ENCODE results near the gene PPP1R1B.

PPP1R1B gene

DNA sequence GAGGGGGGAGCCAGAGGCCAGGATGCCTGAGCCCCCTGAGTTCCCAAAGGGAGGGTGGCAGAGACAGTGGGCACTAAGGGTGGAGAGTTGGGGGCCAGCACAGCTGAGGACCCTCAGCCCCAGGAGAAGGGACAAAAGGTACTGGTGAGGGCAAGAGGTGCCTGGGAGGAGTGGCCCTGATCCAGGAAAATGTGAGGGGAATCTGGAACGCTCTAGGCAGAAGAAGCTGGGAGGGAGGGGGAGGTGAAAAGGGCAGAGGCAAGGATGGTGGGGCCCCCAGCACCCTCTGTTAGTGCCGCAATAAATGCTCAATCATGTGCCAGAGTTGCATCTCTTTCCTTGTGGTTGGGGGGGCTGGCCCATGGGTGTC is 39.5 kb downstream of the PPP1R1B start:
- in situ Hi-C loops (cut with MboI; ENCODE audit: low sequenced_read_pairs), result no loop called here

DNA sequence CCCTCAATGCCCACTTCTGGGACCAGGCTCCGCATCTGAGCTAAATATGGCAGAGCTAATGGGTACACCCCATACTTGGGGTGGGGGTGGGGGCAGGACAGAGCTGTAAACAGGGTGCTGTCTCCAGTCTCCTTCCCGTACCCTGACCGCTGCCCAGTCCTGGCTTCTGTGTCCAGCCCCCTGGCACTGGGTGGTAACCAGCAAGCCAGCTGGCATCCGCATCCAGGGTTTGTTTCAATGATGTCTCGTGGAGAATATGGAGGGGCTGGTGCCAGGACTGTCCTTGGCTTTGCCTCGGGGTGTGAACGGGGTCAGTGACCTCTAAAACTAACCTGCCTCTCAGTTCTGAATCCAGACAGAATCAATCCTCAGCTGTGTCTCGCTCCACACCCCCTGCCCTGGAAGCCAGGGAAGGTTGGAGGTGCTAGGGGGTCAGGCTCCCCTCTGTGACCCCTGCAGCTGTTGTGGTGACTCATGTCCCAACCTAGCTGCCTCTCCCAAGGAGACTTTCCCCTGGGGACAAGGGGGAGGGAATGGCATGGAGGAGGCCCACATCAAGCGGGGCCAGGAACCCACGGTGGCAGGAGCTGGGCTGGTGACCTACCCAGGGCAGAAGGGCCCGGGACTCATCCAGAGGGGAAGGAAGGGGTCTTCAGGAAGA is 40.0 kb downstream of the PPP1R1B start:
- in situ Hi-C loops (cut with MboI; ENCODE audit: low sequenced_read_pairs), result no loop called here

DNA sequence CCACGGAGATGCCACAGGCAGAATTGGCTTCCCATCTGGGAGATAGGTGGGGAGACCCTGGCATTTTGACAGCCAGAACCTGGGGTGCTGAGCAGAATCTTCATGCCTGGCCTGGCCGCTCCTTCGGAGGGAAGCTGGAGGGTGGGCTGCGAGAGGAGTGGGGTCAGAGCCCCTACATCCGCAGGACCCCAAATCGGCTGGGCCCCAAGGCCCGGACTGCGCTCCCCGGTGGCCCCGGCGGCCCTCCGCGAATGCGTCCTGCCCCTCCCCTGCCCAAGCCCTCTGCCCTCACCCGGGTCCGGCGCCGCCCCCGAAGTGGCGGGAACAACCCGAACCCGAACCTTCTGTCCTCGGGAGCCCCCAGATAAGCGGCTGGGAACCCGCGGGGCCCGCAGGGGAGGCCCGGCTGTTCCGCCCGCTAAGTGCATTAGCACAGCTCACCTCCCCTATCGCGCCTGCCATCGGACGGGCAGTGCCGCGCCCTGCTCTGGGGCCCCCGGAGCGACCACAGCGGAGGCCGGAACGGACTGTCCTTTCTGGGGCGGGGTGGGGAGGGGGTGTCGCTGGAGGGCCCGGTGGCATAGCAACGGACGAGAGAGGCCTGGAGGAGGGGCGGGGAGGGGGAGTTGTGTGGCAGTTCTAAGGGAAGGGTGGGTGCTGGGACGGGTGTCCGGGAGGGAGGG is 40.7 kb downstream of the PPP1R1B start:
- in situ Hi-C loops (cut with MboI; ENCODE audit: low sequenced_read_pairs), result no loop called here

DNA sequence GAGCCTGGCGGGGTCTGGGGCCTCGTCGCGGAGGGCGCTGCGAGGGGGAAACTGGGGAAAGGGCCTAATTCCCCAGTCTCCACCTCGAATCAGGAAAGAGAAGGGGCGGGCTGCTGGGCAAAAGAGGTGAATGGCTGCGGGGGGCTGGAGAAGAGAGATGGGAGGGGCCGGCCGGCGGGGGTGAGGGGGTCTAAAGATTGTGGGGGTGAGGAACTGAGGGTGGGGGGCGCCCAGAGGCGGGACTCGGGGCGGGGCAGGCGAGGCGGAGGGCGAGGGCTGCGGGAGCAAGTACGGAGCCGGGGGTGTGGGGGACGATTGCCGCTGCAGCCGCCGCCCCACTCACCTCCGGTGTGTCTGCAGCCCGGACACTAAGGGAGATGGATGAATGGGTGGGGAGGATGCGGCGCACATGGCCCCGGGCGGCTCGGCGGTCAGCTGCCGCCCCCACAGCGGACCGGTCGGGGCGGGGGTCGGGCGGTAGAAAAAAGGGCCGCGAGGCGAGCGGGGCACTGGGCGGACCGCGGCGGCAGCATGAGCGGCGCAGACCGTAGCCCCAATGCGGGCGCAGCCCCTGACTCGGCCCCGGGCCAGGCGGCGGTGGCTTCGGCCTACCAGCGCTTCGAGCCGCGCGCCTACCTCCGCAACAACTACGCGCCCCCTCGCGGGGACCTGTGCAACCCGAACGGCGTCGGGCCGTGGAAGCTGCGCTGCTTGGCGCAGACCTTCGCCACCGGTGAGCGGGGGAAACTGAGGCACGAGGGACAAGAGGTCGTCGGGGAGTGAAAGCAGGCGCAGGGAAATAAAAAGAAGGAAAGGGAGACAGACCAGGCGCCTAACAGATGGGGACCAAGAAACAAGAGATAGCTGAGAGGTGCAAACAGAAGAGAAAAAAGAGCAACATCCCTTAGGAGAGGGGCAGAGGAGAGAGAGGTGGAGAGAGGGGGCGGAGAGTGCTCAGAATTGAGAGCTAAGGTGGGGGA is 41.5 kb downstream of the PPP1R1B start, which contains the start of gene PNMT:
Gene PNMT, plus strand, starts transcription at position 509 of the 980 bp plus-strand sequence. Its CDS starts 23 bp downstream, at position 532.
- in situ Hi-C loops (cut with MboI; ENCODE audit: low sequenced_read_pairs), result no loop called here

DNA sequence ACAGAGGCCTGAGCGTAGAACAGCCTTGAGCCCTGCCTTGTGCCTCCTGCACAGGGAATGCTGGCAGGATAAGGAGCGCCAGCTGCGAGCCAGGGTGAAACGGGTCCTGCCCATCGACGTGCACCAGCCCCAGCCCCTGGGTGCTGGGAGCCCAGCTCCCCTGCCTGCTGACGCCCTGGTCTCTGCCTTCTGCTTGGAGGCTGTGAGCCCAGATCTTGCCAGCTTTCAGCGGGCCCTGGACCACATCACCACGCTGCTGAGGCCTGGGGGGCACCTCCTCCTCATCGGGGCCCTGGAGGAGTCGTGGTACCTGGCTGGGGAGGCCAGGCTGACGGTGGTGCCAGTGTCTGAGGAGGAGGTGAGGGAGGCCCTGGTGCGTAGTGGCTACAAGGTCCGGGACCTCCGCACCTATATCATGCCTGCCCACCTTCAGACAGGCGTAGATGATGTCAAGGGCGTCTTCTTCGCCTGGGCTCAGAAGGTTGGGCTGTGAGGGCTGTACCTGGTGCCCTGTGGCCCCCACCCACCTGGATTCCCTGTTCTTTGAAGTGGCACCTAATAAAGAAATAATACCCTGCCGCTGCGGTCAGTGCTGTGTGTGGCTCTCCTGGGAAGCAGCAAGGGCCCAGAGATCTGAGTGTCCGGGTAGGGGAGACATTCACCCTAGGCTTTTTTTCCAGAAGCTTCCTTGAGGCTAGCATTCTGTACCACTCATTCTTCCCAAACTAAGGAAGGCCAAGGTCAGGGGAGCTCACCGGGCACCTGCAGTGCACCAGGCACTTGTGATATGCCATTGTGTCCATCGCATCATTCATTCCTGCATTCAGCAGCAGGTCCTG is 43.4 kb downstream of the PPP1R1B start:
- in situ Hi-C loops (cut with MboI; ENCODE audit: low sequenced_read_pairs), result no loop called here

DNA sequence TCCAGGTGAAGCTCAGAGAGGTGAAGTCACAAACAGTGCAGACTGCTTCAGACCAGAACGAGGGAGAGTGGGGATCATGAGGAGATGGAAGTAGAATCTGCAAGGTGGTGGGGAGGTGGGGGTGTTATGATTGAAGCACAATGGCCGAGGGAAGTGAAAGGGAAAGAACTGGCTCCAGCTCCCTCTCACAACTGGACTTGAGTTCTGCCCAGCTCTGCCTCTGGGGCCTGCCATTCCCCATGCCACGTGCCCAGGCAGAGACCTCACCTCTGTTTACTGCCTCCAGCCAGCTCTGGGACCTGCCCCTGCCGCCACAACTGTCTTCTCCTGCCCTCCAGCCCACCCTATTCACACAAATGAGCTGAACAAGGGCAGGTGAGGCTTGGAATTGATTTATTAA is 44.0 kb downstream of the PPP1R1B start:
- in situ Hi-C loops (cut with MboI; ENCODE audit: low sequenced_read_pairs), result no loop called here

DNA sequence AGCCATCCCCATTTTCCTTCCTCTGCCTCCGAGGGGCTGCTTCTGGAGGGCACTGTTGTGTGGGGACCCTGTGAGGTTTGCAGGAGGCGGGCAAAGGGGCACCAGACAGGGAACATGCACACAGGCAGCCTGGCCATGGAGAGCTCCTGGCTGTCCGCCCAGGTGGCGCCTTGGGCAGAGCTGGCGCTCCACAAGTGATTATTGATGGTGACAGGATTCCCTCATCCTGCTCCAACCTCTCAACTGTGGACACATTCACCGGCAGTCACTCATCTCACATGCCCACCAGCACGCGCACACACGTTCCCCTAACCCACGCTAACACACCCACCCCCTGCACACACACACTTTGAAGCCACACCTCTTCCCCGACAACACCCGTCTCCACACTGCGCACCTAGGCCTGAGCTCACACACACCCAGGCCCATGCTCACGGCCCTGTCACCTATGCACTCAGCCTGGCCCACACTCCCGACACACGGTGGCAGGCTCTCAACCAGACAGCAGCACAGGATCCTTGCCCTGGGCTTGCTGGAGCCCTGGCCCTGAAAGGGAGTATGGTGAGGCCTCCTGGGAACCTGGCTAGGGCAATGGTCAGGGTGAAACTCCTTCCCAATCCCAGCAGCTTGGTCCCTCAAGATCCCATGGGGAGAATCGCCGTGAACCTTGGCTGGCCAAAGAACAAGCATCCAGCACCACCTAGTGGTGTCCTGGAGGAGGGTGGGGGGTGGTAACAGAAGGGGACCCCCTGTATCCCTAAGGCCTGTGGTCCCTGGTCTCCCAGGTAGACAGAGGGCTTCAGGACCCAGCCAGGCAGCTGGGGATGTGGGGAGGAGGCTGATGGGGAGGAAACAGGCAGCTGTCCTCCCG is 45.1 kb downstream of the PPP1R1B start:
- in situ Hi-C loops (cut with MboI; ENCODE audit: low sequenced_read_pairs), result no loop called here

DNA sequence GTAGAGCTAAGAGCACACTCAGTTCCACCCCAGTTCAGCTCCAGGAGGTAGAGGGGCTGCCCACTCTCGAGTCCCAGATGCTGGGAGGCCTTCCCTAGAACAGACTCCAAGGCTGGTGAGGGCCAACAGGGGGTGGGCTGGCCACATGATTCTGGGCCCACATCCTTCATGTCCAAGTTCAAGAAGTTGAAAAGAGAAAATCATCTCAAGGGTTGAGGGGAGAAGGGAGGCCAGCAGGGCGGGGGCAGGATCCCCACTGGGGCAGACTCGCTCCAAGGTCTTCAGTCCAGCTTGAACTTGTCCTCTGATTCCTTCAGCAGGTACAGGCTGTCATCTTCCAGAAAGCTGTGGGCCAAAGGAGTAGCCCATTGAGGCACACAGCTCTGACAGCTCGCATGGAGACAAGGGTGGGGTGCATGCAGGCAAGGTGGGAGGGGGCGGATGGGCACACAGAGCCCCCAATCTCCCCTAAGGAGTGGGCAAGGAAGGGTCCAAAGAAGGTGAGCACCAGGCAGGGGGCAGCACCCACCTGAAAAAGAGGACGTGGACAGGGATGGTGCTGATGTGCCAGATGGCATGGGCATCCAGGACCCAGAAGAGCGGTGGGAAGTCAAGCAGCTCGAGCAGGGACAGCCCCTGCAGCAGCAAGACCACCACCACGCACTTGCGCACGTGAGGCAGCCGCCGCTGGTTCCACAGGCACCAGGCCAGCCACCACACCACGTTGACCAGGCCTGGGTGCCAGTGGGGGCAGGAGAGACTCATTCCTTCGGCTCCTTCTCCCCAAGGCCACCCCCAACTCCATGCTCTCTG is 46.0 kb downstream of the PPP1R1B start:
- in situ Hi-C loops (cut with MboI; ENCODE audit: low sequenced_read_pairs), result no loop called here

DNA sequence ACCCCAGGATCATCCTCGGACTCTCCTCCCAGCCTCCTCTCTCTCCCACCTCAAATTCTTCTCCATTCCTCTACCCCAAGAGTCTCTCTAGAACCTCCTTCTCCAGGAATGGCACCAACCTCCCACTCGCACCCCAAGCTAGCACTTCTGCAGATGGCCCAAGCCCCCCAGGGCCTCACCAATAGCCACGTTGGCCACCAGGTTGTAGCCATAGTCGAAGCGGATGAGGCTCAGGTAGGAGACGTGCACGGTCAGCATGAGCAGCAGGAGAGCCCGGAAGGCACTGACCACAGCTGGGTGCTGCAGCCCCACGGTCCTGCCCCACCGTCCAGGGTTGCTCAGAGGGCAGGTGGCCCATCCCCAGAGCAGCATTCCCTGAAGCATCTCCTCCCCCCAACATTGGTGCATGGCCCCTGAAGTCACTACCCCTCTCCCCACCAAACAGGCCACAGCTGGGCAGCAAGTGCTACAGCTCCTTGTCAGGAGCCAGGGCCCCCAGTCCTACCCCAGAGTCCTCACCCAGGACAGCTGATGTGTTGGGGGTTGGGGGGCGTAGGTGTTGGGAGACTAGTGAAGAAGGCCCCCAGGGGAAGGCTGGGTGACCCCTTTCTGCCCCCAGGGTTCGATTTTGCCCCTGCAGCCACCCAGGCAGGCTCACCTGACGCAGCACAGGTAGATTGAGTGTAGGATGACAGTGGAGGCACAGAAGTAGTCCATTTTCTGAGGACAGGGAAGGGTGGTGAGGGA is 46.8 kb downstream of the PPP1R1B start:
- in situ Hi-C loops (cut with MboI; ENCODE audit: low sequenced_read_pairs), result no loop called here

DNA sequence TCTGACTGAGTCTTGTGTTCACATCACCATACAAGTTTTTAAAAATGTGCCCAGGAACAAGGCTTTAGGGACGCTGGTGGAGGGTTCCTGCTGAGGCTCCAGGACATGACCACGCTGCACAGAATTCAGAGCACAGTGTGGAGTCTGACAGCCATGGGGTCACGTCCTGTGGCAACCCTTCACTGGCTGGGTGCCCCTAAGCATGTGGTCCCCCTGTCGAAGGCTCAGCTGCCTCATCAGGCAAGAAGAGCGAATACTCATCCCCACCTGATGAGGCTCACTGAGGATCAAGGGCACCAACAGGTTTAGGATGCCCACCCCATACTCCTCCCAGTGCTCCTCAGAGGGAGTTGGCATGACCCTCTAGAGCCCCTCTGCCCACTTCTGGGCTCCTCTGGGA is 47.4 kb downstream of the PPP1R1B start:
- in situ Hi-C loops (cut with MboI; ENCODE audit: low sequenced_read_pairs), result no loop called here

DNA sequence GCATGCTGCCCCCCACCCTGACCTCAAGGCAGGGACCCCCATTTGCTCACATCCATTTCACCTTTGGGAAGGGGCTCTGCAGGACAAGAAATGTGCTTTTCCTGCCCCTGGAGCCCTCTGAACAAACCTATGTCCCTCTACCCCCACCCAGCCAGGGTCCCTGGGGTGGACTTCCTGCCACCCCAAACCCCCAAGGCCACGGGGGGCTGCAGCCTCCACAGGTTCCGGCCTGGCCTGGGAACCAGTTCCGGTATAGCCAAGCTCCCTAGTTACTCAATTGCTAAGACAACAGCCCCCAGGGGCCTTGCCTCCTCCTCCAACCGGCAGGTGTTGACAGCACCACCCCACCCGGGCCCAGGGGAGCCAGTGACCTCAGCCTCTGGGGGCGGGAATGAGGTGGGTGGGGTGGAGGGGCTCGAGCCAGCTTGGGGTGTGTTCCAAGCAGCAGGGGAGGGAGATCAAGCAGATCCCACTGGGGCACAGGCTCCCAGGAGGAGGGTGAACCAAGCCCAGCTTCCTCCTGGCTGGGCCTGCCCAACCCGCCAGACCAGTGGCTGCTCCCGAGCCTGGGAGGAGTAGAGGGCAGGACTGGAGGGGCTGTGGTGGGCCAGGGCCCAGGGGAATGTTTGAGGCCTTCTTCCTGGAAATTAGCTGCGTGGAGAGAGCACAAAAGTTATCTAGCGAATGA is 48.1 kb downstream of the PPP1R1B start:
- in situ Hi-C loops (cut with MboI; ENCODE audit: low sequenced_read_pairs), result no loop called here

DNA sequence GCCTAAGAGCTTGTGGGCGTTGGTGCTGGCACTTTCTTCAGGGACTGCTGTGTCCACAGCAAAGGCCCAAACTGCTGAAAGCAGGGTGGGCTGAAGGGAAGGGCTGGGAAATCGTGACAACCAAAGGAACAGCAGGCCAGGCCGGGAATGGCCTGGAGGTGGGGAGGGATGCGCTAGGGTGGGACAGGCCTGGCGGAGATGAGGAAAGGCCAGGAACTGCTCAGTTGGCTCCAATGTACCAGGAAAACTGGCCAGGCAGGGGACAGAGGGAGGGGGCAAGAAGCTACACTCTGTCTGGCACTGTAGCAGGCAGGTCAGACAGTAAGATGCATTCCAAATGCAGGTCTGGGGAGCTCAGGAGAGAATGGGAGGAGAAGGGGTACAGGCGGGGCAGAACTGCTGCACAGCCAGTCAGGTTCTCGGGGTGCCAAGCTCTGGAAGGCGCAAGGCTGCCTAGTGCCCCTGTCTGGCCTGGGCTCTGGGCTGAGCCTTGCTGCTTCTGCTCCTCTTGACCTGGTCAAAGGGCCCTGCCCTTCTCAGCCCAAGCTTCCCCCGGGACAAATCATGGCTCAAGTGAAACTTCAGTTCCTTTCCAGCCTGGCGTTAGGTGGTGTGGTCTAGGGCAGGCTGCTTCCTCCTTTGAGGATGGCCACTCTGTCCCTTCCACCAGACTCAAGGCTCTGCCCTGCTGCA is 48.8 kb downstream of the PPP1R1B start:
- in situ Hi-C loops (cut with MboI; ENCODE audit: low sequenced_read_pairs), result no loop called here

DNA sequence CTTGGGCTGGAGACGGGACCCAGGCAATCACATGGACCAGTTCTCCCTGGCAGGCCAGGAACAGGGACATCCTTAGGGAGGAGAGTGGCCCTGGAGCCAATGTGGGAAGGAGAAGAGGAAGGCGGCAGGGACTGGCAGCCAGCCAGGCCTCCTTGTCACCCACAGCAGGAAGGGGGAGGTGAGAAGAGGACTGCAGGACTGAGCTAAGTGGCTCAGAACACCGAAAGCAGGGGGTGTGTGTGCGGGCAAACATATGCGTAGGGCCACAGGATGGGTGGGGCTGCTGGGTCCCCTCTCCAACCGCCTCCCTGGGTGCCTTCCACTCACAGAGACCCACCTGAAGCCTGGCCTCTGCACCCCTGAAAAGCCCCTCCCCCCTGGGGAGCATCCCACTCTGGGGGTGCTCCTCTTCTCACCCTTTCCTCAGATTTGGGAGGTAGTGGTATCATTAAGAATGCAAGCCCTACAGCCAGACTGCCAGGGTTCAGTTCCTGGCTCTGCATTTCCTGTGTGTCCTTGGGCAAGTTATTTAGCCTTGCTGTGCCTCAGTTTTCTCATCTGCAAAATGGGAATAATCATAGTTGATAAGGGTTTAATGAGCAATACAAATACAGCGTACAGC is 49.6 kb downstream of the PPP1R1B start:
- in situ Hi-C loops (cut with MboI; ENCODE audit: low sequenced_read_pairs), result no loop called here

DNA sequence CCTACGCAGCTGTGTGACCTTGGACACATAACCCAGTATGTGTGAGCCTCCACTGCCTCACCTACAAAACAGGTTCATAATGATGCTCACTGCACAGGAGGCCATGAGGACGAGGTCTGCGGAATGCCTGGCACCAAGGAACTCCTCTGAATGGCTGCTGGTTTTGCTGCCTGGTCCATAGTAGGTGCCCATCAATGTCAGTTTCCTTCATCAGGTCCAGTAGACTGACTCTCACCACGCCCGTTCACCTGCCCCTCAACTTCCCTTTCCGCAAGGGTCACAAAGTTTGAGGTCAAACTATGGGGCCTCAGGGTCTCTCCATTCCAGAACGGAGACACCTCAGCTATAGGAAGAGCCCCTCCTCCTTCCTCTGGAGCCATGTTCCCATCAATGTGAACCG is 50.3 kb downstream of the PPP1R1B start:
- in situ Hi-C loops (cut with MboI; ENCODE audit: low sequenced_read_pairs), result no loop called here

DNA sequence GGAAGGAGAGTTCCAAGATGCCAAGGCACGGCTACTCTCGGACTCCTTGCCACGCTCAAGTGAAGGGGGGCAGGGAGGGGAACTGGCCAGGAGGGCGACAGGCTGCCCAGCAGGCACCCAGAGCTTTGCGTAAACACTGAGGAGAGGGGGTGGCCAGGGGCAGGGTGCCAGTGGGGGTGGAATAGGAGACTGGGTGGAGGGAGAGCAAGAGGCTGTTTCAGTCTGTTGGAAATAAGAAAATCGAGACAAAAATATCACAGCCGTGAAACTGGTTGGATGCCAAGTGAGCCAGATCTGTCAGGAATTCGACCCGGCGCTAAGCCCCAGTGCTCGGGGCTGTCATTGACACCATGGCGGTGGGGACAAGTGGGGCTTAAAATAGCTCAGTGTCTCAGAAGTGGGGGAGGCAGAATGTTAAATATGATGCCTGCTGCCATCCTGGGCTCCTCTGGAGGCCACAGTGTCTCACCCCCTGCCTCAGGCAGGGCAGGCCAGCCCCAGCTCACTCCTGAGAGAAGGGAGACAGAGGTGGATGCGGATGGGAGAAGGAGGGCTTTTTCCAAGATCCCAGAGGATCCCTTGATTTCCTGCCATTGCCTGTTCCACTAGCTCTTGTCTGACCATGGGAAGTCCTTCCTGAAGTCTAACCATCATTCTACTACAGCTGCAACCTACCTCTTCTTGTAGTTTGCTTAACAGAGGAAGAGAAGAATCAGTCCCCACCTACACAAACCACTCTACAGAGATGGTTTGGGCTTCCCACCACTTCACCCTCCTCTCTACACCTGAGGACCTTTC is 51.0 kb downstream of the PPP1R1B start:
- in situ Hi-C loops (cut with MboI; ENCODE audit: low sequenced_read_pairs), result no loop called here

Data from hTERT RPE-1 (cell line).